Panc1 (cell line): ENCODE data around the gene MRPL14. TPM values are rescaled to one million over a fixed set of nuclear protein-coding genes. Genes with fewer than 3 reads are reported as not detected.

Experiments
- ATAC-seq: fragments of 200-7000 bp; cut with Tn5 transposase; 2 replicates; pipeline ENCODE4 v1.9.1; 2020; ENCODE audit warnings: mild to moderate bottlenecking, moderate library complexity
- BruUV-seq: library from RNA; stranded (reverse); fragments of 400-500 nt; replicated peaks from 2 replicates; lab custom pipeline; 2021; lab: Mats Ljungman, UMichigan
- CTCF ChIA-PET: fragments of 300-600 bp; sonication (Branson Sonifier 250); formaldehyde crosslinking; loops from one replicate; lab custom pipeline; 2022; ENCODE audit warnings: antibody characterized with exemption; lab: Charles Lee
- POLR2A ChIA-PET: fragments of 300-600 bp; sonication (Branson Sonifier 250); formaldehyde crosslinking; loops from one replicate; lab custom pipeline; 2022; ENCODE audit warnings: antibody characterized with exemption; lab: Charles Lee
- DNase-seq: peaks from one replicate; pipeline ENCODE4 v3.0.0-alpha.2; 2010; ENCODE audit warnings: low read depth, low spot score
- H3K27ac ChIP-seq: 2 replicates; pipeline ENCODE4 v1.5.1; 2011; ENCODE audit warnings: mild to moderate bottlenecking, low read length, inconsistent platforms
- H3K27me3 ChIP-seq: fragments of 200-500 bp; sonication (Bioruptor generic); 2 replicates; pipeline ENCODE4 v1.6.0; 2014; ENCODE audit warnings: low read length, inconsistent platforms; ENCODE audit not compliant: control insufficient read depth, insufficient read depth
- H3K36me3 ChIP-seq: fragments of 200-500 bp; sonication (Bioruptor generic); 2 replicates; pipeline ENCODE4 v1.5.1; 2014; ENCODE audit warnings: inconsistent platforms, mild to moderate bottlenecking, low read length, moderate library complexity; ENCODE audit not compliant: control insufficient read depth, insufficient read depth
- H3K4me1 ChIP-seq: 2 replicates; pipeline ENCODE4 v1.5.1; 2011; ENCODE audit warnings: inconsistent platforms, mild to moderate bottlenecking, low read length, moderate library complexity; ENCODE audit not compliant: control insufficient read depth, insufficient read depth
- H3K4me3 ChIP-seq, 2 experiments: 2 replicates each; pipeline ENCODE4 v1.5.1; 2011 to 2012; ENCODE audit warnings: low read depth in 2 of 2, low read length in 2 of 2, mild to moderate bottlenecking in 2 of 2, inconsistent platforms in 1 of 2, moderate library complexity in 1 of 2
- H3K9me3 ChIP-seq: fragments of 200-500 bp; sonication (Bioruptor generic); 2 replicates; pipeline ENCODE4 v1.5.1; 2014; ENCODE audit warnings: low read depth, mild to moderate bottlenecking, inconsistent platforms, low read length, moderate library complexity; ENCODE audit not compliant: control insufficient read depth, insufficient read depth
- CTCF ChIP-seq: fragments of 450-650 bp; IDR thresholded peaks from 2 replicates; pipeline ENCODE4 v1.5.1; 2017; ENCODE audit warnings: mild to moderate bottlenecking
- POLR2AphosphoS5 ChIP-seq: IDR thresholded peaks from 2 replicates; pipeline ENCODE4 v1.6.1; 2012; ENCODE audit warnings: mild to moderate bottlenecking, low read depth, low read length, moderate library complexity
- REST ChIP-seq, 2 experiments: IDR thresholded peaks; 2 replicates each; pipeline ENCODE4 v1.6.1; 2011 to 2012; ENCODE audit warnings: low read depth in 2 of 2, control low read depth in 1 of 2, low read length in 1 of 2, mild to moderate bottlenecking in 1 of 2, moderate library complexity in 1 of 2; ENCODE audit not compliant: insufficient read depth in 1 of 2
- SIN3A ChIP-seq: IDR thresholded peaks from 2 replicates; pipeline ENCODE4 v1.6.1; 2012; ENCODE audit warnings: low read depth, mild to moderate bottlenecking, low read length, moderate library complexity, borderline replicate concordance; ENCODE audit not compliant: insufficient read depth
- TCF7L2 ChIP-seq: IDR thresholded peaks from 2 replicates; pipeline ENCODE4 v1.6.1; 2011; ENCODE audit warnings: mild to moderate bottlenecking, low read depth, low read length, inconsistent platforms
- in situ Hi-C: cut with HindIII; loops from 2 replicates; pipeline ENCODE4 v1.10.0; 2016; ENCODE audit warnings: low sequenced_read_pairs, low pct_unique_long_range_greater_than_20kb
- intact Hi-C: fragments of 100-400 bp; cut with micrococcal nuclease; formaldehyde crosslinking; loops from one replicate; pipeline ENCODE4 v1.10.0; 2022; ENCODE audit not compliant: unreplicated experiment
- total RNA-seq: library from RNA; stranded (reverse); gene quantifications from one replicate; pipeline ENCODE4 v1.2.1, GENCODE V29; 2021; ENCODE audit not compliant: unreplicated experiment

Gene MRPL14
- total RNA-seq, 1 experiment from 2014 or later = 82.0 TPM

DNA sequence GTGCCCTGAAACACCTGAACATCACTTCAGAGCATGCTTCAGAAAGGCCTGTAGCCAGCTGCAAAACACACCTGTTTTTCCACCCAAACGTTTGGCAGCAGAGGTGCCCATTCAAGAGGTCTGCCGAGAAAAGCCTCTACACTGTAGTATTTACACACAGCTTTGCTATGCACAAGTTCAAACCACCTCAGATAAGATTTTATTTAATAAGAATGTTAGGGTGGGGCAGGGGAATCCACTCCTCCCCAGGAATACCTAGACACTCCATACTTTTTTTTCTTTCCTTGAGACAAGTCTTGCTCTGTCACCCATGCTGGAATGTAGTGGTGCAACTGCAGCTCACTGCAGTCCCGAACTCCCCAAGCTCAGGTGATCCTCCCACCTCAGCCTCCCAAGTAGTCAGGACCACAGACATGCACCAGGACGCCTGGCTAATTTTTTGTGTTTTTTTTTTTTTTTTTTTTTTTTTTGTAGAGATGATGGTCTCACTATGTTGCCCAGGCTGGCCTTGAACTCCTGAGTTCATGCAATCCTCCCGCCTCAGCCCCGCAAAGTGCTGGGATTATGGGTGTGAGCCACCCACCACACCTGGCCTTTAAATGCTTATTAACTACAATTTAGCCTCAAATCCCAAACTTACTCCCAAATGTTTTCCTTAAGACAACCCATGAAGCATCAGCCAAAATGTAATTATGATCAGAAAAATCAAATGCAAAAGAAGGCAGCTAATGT lies 9.7 kb downstream of the MRPL14 start:
- Histone ChIP-seq H3K9me3 (no peaks in the 10 kb centered on the region), H3K4me1 (peaks cover 19% of the 10 kb centered on the region), H3K27me3 (no peaks in the 10 kb centered on the region), H3K27ac (no peak overlapping the region), H3K36me3 (peaks cover 12% of the 10 kb centered on the region), H3K4me3 (no peak overlapping the region)
- ATAC-seq (no peak), DNase-seq (no peak)
- TF ChIP-seq POLR2AphosphoS5 (no peak), TCF7L2 (no peak), CTCF (no peak), REST (IDR thresholded peaks at IDR 0.05; ENCODE audit: insufficient read depth in 1 of 2, low read depth in 2 of 2, low read length in 1 of 2) (no peak), SIN3A (no peak)
- in situ Hi-C loops = no loop called here
- POLR2A ChIA-PET = interaction anchor here (0.5 to 0.6 kb wide), 2 partner anchors 27 to 37 kb away, joined by 4 to 9 read pairs; no protein-coding TSS in a partner anchor
- intact Hi-C loops = no loop called here
- BruUV-seq = no TSS peak
- CTCF ChIA-PET = interaction anchor here (1.0 kb wide), 1 partner anchor 14 kb away, joined by 6 read pairs; no protein-coding TSS in a partner anchor

DNA sequence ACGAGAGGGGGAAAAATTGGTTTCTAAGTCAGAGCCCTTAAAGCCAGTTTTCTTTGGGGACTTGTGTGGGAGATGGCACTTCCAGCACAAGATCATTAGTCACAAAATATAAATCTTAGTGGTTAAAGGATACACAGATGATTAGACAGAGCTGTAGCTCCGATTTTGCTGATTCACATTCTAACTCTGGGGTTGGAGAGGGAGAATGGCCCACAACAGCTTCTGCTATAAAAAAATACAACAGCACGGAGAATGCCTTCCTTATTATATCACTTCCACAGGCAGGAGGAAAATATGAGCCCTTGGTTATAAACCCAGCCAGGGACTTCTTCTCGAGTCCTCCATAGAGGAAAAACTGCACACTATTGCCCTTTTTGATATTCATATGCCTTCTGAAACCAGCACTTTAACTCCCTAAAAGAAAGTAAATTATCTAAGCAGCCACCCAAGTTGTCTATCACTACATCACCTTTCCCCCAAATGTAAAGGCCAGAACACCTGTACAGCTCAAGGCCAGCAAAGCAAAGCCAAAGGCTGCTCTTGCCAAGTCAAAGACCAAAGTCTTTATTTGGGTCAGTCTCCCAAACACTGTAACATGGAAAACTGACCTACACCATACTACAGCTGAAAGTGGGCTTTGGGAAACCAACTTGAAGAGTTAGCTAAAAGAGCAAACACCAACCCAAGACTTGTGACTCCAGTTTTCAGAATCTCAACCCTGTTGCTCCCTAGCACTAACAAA lies 10.4 kb downstream of the MRPL14 start:
- no peaks in the 10 kb centered on the region for H3K27me3 ChIP-seq
- TF ChIP-seq SIN3A (no peak), CTCF (no peak), POLR2AphosphoS5 (no peak), TCF7L2 (no peak), REST (IDR thresholded peaks at IDR 0.05; ENCODE audit: insufficient read depth in 1 of 2, low read depth in 2 of 2, low read length in 1 of 2) (no peak)
- CTCF ChIA-PET = no interaction called here
- POLR2A ChIA-PET = no interaction called here
- no peak overlapping the region for H3K4me3 ChIP-seq
- peaks cover 15% of the 10 kb centered on the region for H3K4me1 ChIP-seq
- in situ Hi-C loops = no loop called here
- H3K36me3 ChIP-seq = peaks cover 17% of the 10 kb centered on the region
- DNase-seq (no peak), ATAC-seq (no peak)
- no peak overlapping the region for H3K27ac ChIP-seq
- no peaks in the 10 kb centered on the region for H3K9me3 ChIP-seq
- no TSS peak for BruUV-seq
- intact Hi-C loops = no loop called here
